Endothelial cell of umbilical vein (primary cell): ENCODE results near the gene FNBP1. TPM values are rescaled to one million over a fixed set of nuclear protein-coding genes. Genes with fewer than 3 reads are reported as not detected.

Experiments used
- BruUV-seq: library from RNA; stranded (reverse); fragments of 400-500 nt; replicated peaks from 2 replicates; lab custom pipeline; 2021; lab: Mats Ljungman, UMichigan
- CTCF ChIA-PET: fragments of 300-600, 350-600 bp; sonication (Branson Sonifier 250); formaldehyde crosslinking; loops from one replicate; lab custom pipeline; 2021; ENCODE audit warnings: antibody characterized with exemption, inconsistent platforms; lab: Charles Lee
- POLR2A ChIA-PET: fragments of 300-600, 350-600 bp; sonication (Branson Sonifier 250); formaldehyde crosslinking; loops from one replicate; lab custom pipeline; 2021; ENCODE audit warnings: antibody characterized with exemption, inconsistent platforms; lab: Charles Lee
- DNase-seq: peaks from one replicate; pipeline ENCODE4 v3.0.0-alpha.2; 2011; ENCODE audit warnings: low read depth, low spot score
- FAIRE-seq: peaks from 2 replicates; lab custom pipeline; 2011; peaks lifted over from hg19 to GRCh38; lab: Jason Lieb, UNC
- H2AFZ ChIP-seq: 2 replicates; pipeline ENCODE4 v1.6.0; 2012; ENCODE audit warnings: low read depth, low read length, control low read depth, inconsistent platforms
- H3K27ac ChIP-seq: 2 replicates; pipeline ENCODE4 v1.5.1; 2011; ENCODE audit warnings: low read depth, mild to moderate bottlenecking, control low read depth, low read length, moderate library complexity; ENCODE audit not compliant: insufficient read depth
- H3K27me3 ChIP-seq, 2 experiments: 2 replicates each; pipeline versions ENCODE4 v1.6.0 to v1.6.1; 2011; ENCODE audit warnings: low read length in 2 of 2, mixed read lengths in 1 of 2; ENCODE audit not compliant: control insufficient read depth in 2 of 2, insufficient read depth in 2 of 2
- H3K36me3 ChIP-seq, 2 experiments: 2 replicates in 1 of 2; 3 replicates in 1 of 2; pipeline ENCODE4 v1.5.1; 2011; ENCODE audit warnings: low read length in 2 of 2, mild to moderate bottlenecking in 1 of 2, moderate library complexity in 1 of 2; ENCODE audit not compliant: control insufficient read depth in 2 of 2, insufficient read depth in 2 of 2; ENCODE audit errors: extremely low read depth in 1 of 2
- H3K4me1 ChIP-seq: 3 replicates; pipeline ENCODE4 v1.5.1; 2011; ENCODE audit warnings: mild to moderate bottlenecking, low read length; ENCODE audit not compliant: control insufficient read depth, insufficient read depth; ENCODE audit errors: extremely low read depth
- H3K4me2 ChIP-seq: 2 replicates; pipeline ENCODE4 v1.6.1; 2011; ENCODE audit warnings: low read length, control low read depth, mixed read lengths; ENCODE audit not compliant: insufficient read depth
- H3K4me3 ChIP-seq, 3 experiments: fragments of 200-600 bp in 1 of 3; sonication (generic), shearing (Covaris generic) in 1 of 3; replicated peaks in 1 of 3; 2 replicates each; pipeline ENCODE4 v1.5.1; 2011 to 2016; ENCODE audit warnings: control low read depth in 3 of 3, low read length in 3 of 3, mild to moderate bottlenecking in 2 of 3, inconsistent platforms in 1 of 3, low read depth in 1 of 3, moderate library complexity in 1 of 3; ENCODE audit not compliant: insufficient read depth in 1 of 3
- H3K79me2 ChIP-seq: 2 replicates; pipeline ENCODE4 v1.6.0; 2012; ENCODE audit warnings: low read length, inconsistent platforms; ENCODE audit not compliant: control insufficient read depth, insufficient read depth
- H3K9ac ChIP-seq: replicated peaks from 2 replicates; pipeline ENCODE3; 2011; ENCODE audit warnings: low read length, control low read depth; ENCODE audit not compliant: insufficient read depth; ENCODE audit errors: extremely low read depth
- H3K9me1 ChIP-seq: replicated peaks from 3 replicates; pipeline ENCODE4 v1.6.0; 2011; ENCODE audit warnings: mild to moderate bottlenecking, low read length; ENCODE audit not compliant: control insufficient read depth, insufficient read depth; ENCODE audit errors: extremely low read depth
- H3K9me3 ChIP-seq: replicated peaks from 2 replicates; pipeline ENCODE4 v1.5.1; 2012; ENCODE audit warnings: low read length, inconsistent platforms; ENCODE audit not compliant: control insufficient read depth, insufficient read depth
- H4K20me1 ChIP-seq: replicated peaks from 2 replicates; pipeline ENCODE3; 2011; ENCODE audit warnings: mild to moderate bottlenecking, low read length; ENCODE audit not compliant: control insufficient read depth, insufficient read depth; ENCODE audit errors: extremely low read depth
- FOS ChIP-seq: IDR thresholded peaks from 2 replicates; pipeline ENCODE4 v1.6.1; 2011; ENCODE audit warnings: mild to moderate bottlenecking, low read length, moderate library complexity, borderline replicate concordance; ENCODE audit not compliant: insufficient read depth
- JUN ChIP-seq: IDR thresholded peaks from 2 replicates; pipeline ENCODE4 v1.6.1; 2011; ENCODE audit warnings: borderline replicate concordance, low read depth; ENCODE audit not compliant: insufficient read length, insufficient read depth
- POLR2A ChIP-seq: IDR thresholded peaks from 2 replicates; pipeline ENCODE4 v1.6.1; 2012; ENCODE audit warnings: low read depth, mild to moderate bottlenecking, control low read depth, low read length
- POLR2AphosphoS5 ChIP-seq: IDR thresholded peaks from 2 replicates; pipeline ENCODE4 v1.6.1; 2012; ENCODE audit warnings: low read depth, mild to moderate bottlenecking, control low read depth, low read length, moderate library complexity; ENCODE audit not compliant: insufficient read depth
- dilution Hi-C: fragments of 300-500 bp; cut with MboI; formaldehyde crosslinking; loops from one replicate; pipeline ENCODE4 v1.15.0; 2019; ENCODE audit warnings: low sequenced_read_pairs; ENCODE audit not compliant: extremely low pct_ligation_motif_present
- intact Hi-C: fragments of 100-400 bp; cut with micrococcal nuclease; formaldehyde crosslinking; loops from one replicate; pipeline ENCODE4 v1.10.0; 2022
- polyA plus RNA-seq, 4 experiments: library from polyadenylated mRNA; depleted of rRNA in 3 of 4; stranded (reverse) in 3 of 4; unstranded in 1 of 4; fragments of >200 nt; gene quantifications; 2 replicates each; pipeline versions ENCODE4 v1.2.1 to v1.2.3, GENCODE V29; 2011 to 2012; ENCODE audit warnings: missing spikeins in 1 of 4
- total RNA-seq: library from RNA; stranded (reverse); gene quantifications from 2 replicates; pipeline ENCODE4 v1.2.3, GENCODE V29; 2021
- TF ChIP-seq, protein P1 (sequence below), 2 donors: IDR thresholded peaks; 1 replicate in 1 of 2; 2 replicates in 1 of 2; pipeline ENCODE4 v1.5.1; 2011; ENCODE audit warnings: low read length in 2 of 2, mild to moderate bottlenecking in 2 of 2, moderate library complexity in 2 of 2, control low read depth in 1 of 2, inconsistent platforms in 1 of 2, low read depth in 1 of 2; ENCODE audit not compliant: insufficient read depth in 1 of 2; ENCODE audit errors: extremely low read depth in 1 of 2
- TF ChIP-seq, protein P2 (sequence below): IDR thresholded peaks from 2 replicates; pipeline ENCODE4 v1.6.1; 2011; ENCODE audit not compliant: insufficient read depth, insufficient read length

Gene FNBP1
- total and polyA plus RNA-seq, 2 donors (not counting 3 experiments of a cell fraction or from before 2014, with no cell fraction given), result 10.9 to 43.9 TPM

DNA sequence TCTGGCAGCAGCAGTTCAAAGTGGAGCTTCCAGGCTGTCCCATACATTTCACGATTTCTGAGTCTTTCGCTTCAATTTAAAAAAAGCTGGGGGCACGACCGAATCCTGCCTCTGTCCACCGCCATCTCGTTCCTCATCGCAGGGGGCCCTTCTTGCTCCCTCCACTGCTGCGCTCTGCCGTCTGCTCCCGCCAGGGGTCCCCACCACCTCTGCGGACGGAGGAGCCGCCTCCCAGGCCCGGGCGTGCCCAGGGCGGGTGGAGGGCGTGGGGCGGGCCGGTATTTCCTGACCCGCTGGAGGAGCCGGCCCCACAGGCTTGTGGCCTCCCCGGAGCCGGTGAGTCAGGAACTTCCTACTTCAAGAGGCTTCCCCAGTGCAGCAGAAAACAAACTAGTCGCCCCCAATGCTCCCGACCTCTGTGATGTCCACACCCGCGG, 157.3 kb downstream of the FNBP1 start:
- H3K4me2 ChIP-seq, result peak overlapping the region; percentile 60
- intact Hi-C loops (loop anchor here (1.0 to 10.0 kb wide), 6 partner anchors 50 to 349 kb away; partner anchors contain the start of genes C9orf78, FNBP1 and USP20), dilution Hi-C loops (no loop called here)
- no TSS peak for BruUV-seq
- DNase-seq (peak; percentile 90), FAIRE-seq (peak; percentile 97)
- no peak overlapping the region for H3K9ac ChIP-seq
- peaks cover 23% of the 10 kb centered on the region for H3K4me1 ChIP-seq
- TF ChIP-seq, protein P1, sequence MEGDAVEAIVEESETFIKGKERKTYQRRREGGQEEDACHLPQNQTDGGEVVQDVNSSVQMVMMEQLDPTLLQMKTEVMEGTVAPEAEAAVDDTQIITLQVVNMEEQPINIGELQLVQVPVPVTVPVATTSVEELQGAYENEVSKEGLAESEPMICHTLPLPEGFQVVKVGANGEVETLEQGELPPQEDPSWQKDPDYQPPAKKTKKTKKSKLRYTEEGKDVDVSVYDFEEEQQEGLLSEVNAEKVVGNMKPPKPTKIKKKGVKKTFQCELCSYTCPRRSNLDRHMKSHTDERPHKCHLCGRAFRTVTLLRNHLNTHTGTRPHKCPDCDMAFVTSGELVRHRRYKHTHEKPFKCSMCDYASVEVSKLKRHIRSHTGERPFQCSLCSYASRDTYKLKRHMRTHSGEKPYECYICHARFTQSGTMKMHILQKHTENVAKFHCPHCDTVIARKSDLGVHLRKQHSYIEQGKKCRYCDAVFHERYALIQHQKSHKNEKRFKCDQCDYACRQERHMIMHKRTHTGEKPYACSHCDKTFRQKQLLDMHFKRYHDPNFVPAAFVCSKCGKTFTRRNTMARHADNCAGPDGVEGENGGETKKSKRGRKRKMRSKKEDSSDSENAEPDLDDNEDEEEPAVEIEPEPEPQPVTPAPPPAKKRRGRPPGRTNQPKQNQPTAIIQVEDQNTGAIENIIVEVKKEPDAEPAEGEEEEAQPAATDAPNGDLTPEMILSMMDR (IDR thresholded peaks at IDR 0.05; ENCODE audit: extremely low read depth in 1 of 2, insufficient read depth in 1 of 2, low read depth in 1 of 2, low read length in 2 of 2), result peak; percentile 94 to 99
- peak; percentile 85 for TF ChIP-seq POLR2AphosphoS5
- no peak for TF ChIP-seq POLR2A
- TF ChIP-seq JUN, result no peak
- TF ChIP-seq, protein P2, sequence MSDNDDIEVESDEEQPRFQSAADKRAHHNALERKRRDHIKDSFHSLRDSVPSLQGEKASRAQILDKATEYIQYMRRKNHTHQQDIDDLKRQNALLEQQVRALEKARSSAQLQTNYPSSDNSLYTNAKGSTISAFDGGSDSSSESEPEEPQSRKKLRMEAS, result no peak
- TF ChIP-seq FOS, result peak; percentile 65
- peak overlapping the region; percentile 59 for H2AFZ ChIP-seq
- no peaks in the 10 kb centered on the region for H3K27me3 ChIP-seq
- no peak overlapping the region for H3K4me3 ChIP-seq
- H4K20me1 ChIP-seq, result no peaks in the 10 kb centered on the region
- POLR2A ChIA-PET, result interaction anchor here (0.7 kb wide), 1 partner anchor 80 kb away, joined by 6 read pairs; no protein-coding TSS in a partner anchor
- H3K36me3 ChIP-seq, result peaks cover 0 to 21% of the 10 kb centered on the region in 2 experiments
- no peaks in the 10 kb centered on the region for H3K79me2 ChIP-seq
- no peaks in the 10 kb centered on the region for H3K9me1 ChIP-seq
- H3K27ac ChIP-seq, result no peak overlapping the region
- CTCF ChIA-PET, result interaction anchor here (0.9 to 3.3 kb wide), 17 partner anchors 10 to 220 kb away, joined by 3 to 33 read pairs (median 4); partner anchors contain the start of gene GPR107
- no peaks in the 10 kb centered on the region for H3K9me3 ChIP-seq
